SU-DHL-6 (cell line): ENCODE results near the gene PKD1L1.

Experiments used
- H2AFZ ChIP-seq: fragments of 200-600 bp; sonication (generic); 2 replicates; pipeline ENCODE4 v1.6.1; 2014; ENCODE audit warnings: low read depth, mild to moderate bottlenecking, moderate library complexity, mixed read lengths, antibody characterized with exemption, low read length; ENCODE audit not compliant: severe bottlenecking
- H3F3A ChIP-seq: fragments of 200-600 bp; shearing (Covaris generic); 2 replicates; pipeline ENCODE4 v1.6.0; 2016; ENCODE audit warnings: antibody characterized with exemption, mild to moderate bottlenecking; ENCODE audit not compliant: insufficient read depth
- H3K27ac ChIP-seq: fragments of 200-600 bp; sonication (generic); 2 replicates; pipeline ENCODE4 v1.5.1; 2016; ENCODE audit warnings: low read depth, mild to moderate bottlenecking, low read length, moderate library complexity, mixed read lengths
- H3K27me3 ChIP-seq: fragments of 200-600 bp; sonication (generic), shearing (Covaris generic); 2 replicates; pipeline ENCODE4 v1.6.0; 2014; ENCODE audit warnings: mild to moderate bottlenecking, low read length
- H3K36me3 ChIP-seq: fragments of 200-600 bp; sonication (generic); 2 replicates; pipeline ENCODE4 v1.6.1; 2014; ENCODE audit warnings: mild to moderate bottlenecking, low read length, mixed read lengths
- H3K4me2 ChIP-seq: fragments of 300-600, 200-600 bp; shearing (Covaris generic), sonication (generic); 2 replicates; pipeline ENCODE4 v1.6.0; 2014; ENCODE audit warnings: low read length, low read depth, mild to moderate bottlenecking; ENCODE audit not compliant: poor library complexity, severe bottlenecking
- H3K4me3 ChIP-seq: fragments of 200-600 bp; sonication (generic); 2 replicates; pipeline ENCODE4 v1.5.1; 2014; ENCODE audit warnings: antibody characterized with exemption, low read length, mild to moderate bottlenecking, mixed read lengths; ENCODE audit not compliant: insufficient read depth, poor library complexity, severe bottlenecking
- H3K79me2 ChIP-seq: fragments of 200-600 bp; sonication (generic); 2 replicates; pipeline ENCODE4 v1.6.1; 2014; ENCODE audit warnings: mild to moderate bottlenecking, low read length, moderate library complexity; ENCODE audit not compliant: insufficient read depth
- H3K9ac ChIP-seq: fragments of 200-600 bp; sonication (generic); 2 replicates; pipeline ENCODE4 v1.7.0; 2014; ENCODE audit warnings: mild to moderate bottlenecking, low read length
- H3K9me2 ChIP-seq: fragments of 200-600 bp; sonication (generic); replicated peaks from 2 replicates; pipeline ENCODE4 v1.6.1; 2014; ENCODE audit warnings: low read length; ENCODE audit not compliant: insufficient read depth
- H3K9me3 ChIP-seq: fragments of 200-600 bp; sonication (generic); 2 replicates; pipeline ENCODE4 v1.6.1; 2014; ENCODE audit warnings: low read length, mixed read lengths; ENCODE audit not compliant: insufficient read depth
- H4K20me1 ChIP-seq: fragments of 200-600 bp; sonication (generic); 2 replicates; pipeline ENCODE4 v1.6.1; 2014; ENCODE audit warnings: low read depth, mild to moderate bottlenecking, antibody characterized with exemption, low read length, moderate library complexity, mixed read lengths
- EZH2phosphoT487 ChIP-seq: fragments of 200-600 bp; sonication (generic), shearing (Covaris generic); conservative IDR thresholded peaks from 2 replicates; pipeline ENCODE4 v1.6.1; 2018; ENCODE audit warnings: mild to moderate bottlenecking, antibody characterized with exemption, low read length, moderate library complexity, mixed read lengths
- TF ChIP-seq, protein P1 (sequence below): fragments of 200-600 bp; sonication (generic); IDR thresholded peaks from one replicate; pipeline ENCODE4 v1.5.1; 2017; ENCODE audit warnings: antibody characterized with exemption, mild to moderate bottlenecking, low read length, moderate library complexity; ENCODE audit not compliant: insufficient read depth, poor library complexity, severe bottlenecking

The PKD1L1 gene

DNA sequence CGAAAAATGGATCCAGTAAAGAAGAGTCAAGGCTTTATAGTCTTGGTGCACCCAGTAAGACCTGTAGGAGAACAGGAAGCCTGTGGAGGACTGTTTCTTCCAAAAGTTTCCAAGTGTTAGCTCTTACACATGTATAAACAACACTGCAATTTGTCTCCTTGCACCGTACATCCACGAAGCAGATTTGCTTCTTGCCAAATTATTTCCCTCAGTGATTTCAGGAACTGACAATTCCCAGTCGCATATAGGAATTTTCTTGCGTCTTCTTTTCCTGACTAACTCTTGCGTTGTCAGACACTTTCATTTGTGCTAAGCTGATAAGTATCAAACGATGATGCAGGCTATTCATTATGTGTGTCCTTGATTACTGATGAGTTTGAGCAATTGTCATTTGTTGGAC lies 182.1 kb downstream of the PKD1L1 start:
- H3K36me3 ChIP-seq, result no peaks in the 10 kb centered on the region
- H3K9ac ChIP-seq, result no peak overlapping the region
- no peaks in the 10 kb centered on the region for H3K79me2 ChIP-seq
- H3F3A ChIP-seq, result no peaks in the 10 kb centered on the region
- no peak overlapping the region for H3K27ac ChIP-seq
- H4K20me1 ChIP-seq, result no peaks in the 10 kb centered on the region
- H3K9me3 ChIP-seq, result no peaks in the 10 kb centered on the region
- no peak overlapping the region for H3K4me3 ChIP-seq
- H3K27me3 ChIP-seq, result no peaks in the 10 kb centered on the region
- H3K9me2 ChIP-seq, result no peaks in the 10 kb centered on the region
- no peak overlapping the region for H2AFZ ChIP-seq
- no peak for TF ChIP-seq EZH2phosphoT487
- TF ChIP-seq, protein P1, sequence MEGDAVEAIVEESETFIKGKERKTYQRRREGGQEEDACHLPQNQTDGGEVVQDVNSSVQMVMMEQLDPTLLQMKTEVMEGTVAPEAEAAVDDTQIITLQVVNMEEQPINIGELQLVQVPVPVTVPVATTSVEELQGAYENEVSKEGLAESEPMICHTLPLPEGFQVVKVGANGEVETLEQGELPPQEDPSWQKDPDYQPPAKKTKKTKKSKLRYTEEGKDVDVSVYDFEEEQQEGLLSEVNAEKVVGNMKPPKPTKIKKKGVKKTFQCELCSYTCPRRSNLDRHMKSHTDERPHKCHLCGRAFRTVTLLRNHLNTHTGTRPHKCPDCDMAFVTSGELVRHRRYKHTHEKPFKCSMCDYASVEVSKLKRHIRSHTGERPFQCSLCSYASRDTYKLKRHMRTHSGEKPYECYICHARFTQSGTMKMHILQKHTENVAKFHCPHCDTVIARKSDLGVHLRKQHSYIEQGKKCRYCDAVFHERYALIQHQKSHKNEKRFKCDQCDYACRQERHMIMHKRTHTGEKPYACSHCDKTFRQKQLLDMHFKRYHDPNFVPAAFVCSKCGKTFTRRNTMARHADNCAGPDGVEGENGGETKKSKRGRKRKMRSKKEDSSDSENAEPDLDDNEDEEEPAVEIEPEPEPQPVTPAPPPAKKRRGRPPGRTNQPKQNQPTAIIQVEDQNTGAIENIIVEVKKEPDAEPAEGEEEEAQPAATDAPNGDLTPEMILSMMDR, result no peak
- H3K4me2 ChIP-seq, result no peak overlapping the region

GRCh38 chr7:47765373-47765979 lies 182.8 kb downstream of the PKD1L1 start:
- Histone ChIP-seq H3K9me3 (no peaks in the 10 kb centered on the region), H3K9ac (no peak overlapping the region), H3K4me2 (no peak overlapping the region), H2AFZ (no peak overlapping the region), H3K36me3 (no peaks in the 10 kb centered on the region), H3K4me3 (no peak overlapping the region), H3K79me2 (no peaks in the 10 kb centered on the region), H3K27me3 (no peaks in the 10 kb centered on the region), H4K20me1 (no peaks in the 10 kb centered on the region), H3K27ac (no peak overlapping the region), H3K9me2 (no peaks in the 10 kb centered on the region), H3F3A (no peaks in the 10 kb centered on the region)
- TF ChIP-seq, protein P1, result no peak
- no peak for TF ChIP-seq EZH2phosphoT487

DNA sequence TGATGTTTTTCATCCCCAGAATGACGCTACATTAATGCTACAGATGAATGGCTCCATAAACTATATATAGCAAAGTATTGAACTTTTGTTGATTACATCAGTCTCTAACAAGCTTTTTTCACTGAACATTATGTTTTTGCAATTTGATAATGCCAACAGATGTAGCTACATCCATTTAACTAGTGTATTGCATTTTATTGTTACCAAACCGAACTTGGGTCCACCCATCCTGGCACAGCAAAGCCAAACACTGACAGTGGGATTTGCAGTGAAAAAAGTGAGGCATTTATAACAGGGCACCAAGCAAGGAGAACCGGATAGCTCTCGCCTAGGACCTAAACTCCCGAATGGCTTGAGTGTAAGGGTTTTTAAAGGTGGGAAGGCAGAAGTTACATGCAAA lies 183.5 kb downstream of the PKD1L1 start:
- Histone ChIP-seq H3K9ac (no peak overlapping the region), H3K27ac (no peak overlapping the region)

More for the DNA sequence above, 183.5 kb downstream of the PKD1L1 start:
- Histone ChIP-seq H3K9me3 (no peaks in the 10 kb centered on the region), H3K4me3 (no peak overlapping the region), H3F3A (no peaks in the 10 kb centered on the region), H2AFZ (no peak overlapping the region), H4K20me1 (no peaks in the 10 kb centered on the region), H3K27me3 (no peaks in the 10 kb centered on the region), H3K79me2 (no peaks in the 10 kb centered on the region), H3K36me3 (no peaks in the 10 kb centered on the region), H3K4me2 (no peak overlapping the region), H3K9me2 (no peaks in the 10 kb centered on the region)
- no peak for TF ChIP-seq EZH2phosphoT487
- TF ChIP-seq, protein P1, result no peak
